SK-N-SH (cell line): ENCODE measurements around the gene BRD7. TPM values are rescaled to one million over a fixed set of nuclear protein-coding genes. Genes with fewer than 3 reads are reported as not detected.
A peak's percentile ranks its signal among the peaks of the same experiment; 100 is the strongest.

Experiments used
- CTCF ChIA-PET: fragments of 300-600, 350-600 bp; formaldehyde crosslinking; extraction: SDS; loops from one replicate; lab custom pipeline; 2021; lab: Yijun Ruan, JAX
- POLR2A ChIA-PET: fragments of 350-600 bp; sonication (Branson Sonifier 250); formaldehyde crosslinking; extraction: SDS; loops from one replicate; lab custom pipeline; 2020; ENCODE audit warnings: antibody characterized with exemption, inconsistent platforms; lab: Yijun Ruan, JAX
- DNase-seq: peaks from one replicate; pipeline ENCODE4 v3.0.0; 2012
- H2AFZ ChIP-seq: fragments of 200-600 bp; sonication (generic); 2 replicates; pipeline ENCODE4 v1.8.1; 2016; ENCODE audit warnings: antibody characterized with exemption, mild to moderate bottlenecking, low read depth
- H3F3A ChIP-seq: fragments of 200-600 bp; sonication (generic); replicated peaks from 2 replicates; pipeline ENCODE3; 2016; ENCODE audit warnings: antibody characterized with exemption, mild to moderate bottlenecking; ENCODE audit not compliant: insufficient read depth
- H3K27ac ChIP-seq, 2 experiments: fragments of 200-500 bp in 1 of 2; fragments of 200-600 bp in 1 of 2; sonication (Bioruptor generic) in 1 of 2; sonication (generic), shearing (Covaris generic) in 1 of 2; 2 replicates each; pipeline versions ENCODE4 v1.5.1 to v1.6.1; 2014 to 2016; ENCODE audit warnings: low read depth in 2 of 2, inconsistent platforms in 1 of 2, low read length in 1 of 2, mild to moderate bottlenecking in 1 of 2, mixed read lengths in 1 of 2
- H3K27me3 ChIP-seq: fragments of 200-600 bp; sonication (generic), shearing (Covaris generic); 2 replicates; pipeline ENCODE4 v1.6.1; 2016; ENCODE audit warnings: mixed run types; ENCODE audit not compliant: insufficient read depth
- H3K36me3 ChIP-seq, 2 experiments: fragments of 200-500 bp in 1 of 2; fragments of 200-600 bp in 1 of 2; sonication (Bioruptor generic) in 1 of 2; sonication (generic) in 1 of 2; replicated peaks in 1 of 2; 2 replicates each; pipeline versions ENCODE3 to v1.5.1; 2014 to 2016; ENCODE audit warnings: low read length in 1 of 2, mild to moderate bottlenecking in 1 of 2; ENCODE audit not compliant: insufficient read depth in 2 of 2, control insufficient read depth in 1 of 2
- H3K4me1 ChIP-seq, 2 experiments: fragments of 200-500 bp in 1 of 2; fragments of 200-600 bp in 1 of 2; sonication (Bioruptor generic) in 1 of 2; sonication (generic), shearing (Covaris generic) in 1 of 2; 2 replicates each; pipeline versions ENCODE4 v1.5.1 to v1.6.1; 2014 to 2016; ENCODE audit warnings: low read depth in 1 of 2, low read length in 1 of 2, mixed run types in 1 of 2; ENCODE audit not compliant: insufficient read depth in 2 of 2, control insufficient read depth in 1 of 2
- H3K4me2 ChIP-seq: fragments of 200-600 bp; sonication (generic), shearing (Covaris generic); 2 replicates; pipeline ENCODE4 v1.6.1; 2017; ENCODE audit warnings: mixed run types
- H3K4me3 ChIP-seq, 2 experiments: fragments of 200-500 bp in 1 of 2; fragments of 200-600 bp in 1 of 2; sonication (Bioruptor generic) in 1 of 2; sonication (generic), shearing (Covaris generic) in 1 of 2; 2 replicates each; pipeline versions ENCODE4 v1.5.1 to v1.8.1; 2014 to 2016; ENCODE audit warnings: low read depth in 2 of 2, inconsistent platforms in 1 of 2, low read length in 1 of 2, mild to moderate bottlenecking in 1 of 2, mixed read lengths in 1 of 2, moderate library complexity in 1 of 2
- H3K79me2 ChIP-seq: fragments of 200-600 bp; sonication (generic); 2 replicates; pipeline ENCODE4 v1.8.1; 2017; ENCODE audit warnings: mild to moderate bottlenecking; ENCODE audit not compliant: insufficient read depth
- H3K9ac ChIP-seq: fragments of 200-600 bp; sonication (generic); 2 replicates; pipeline ENCODE4 v1.6.1; 2017; ENCODE audit warnings: mixed run types
- H3K9me2 ChIP-seq: fragments of 200-600 bp; sonication (generic); 2 replicates; pipeline ENCODE4 v1.6.1; 2017; ENCODE audit warnings: mixed run types
- H3K9me3 ChIP-seq: fragments of 200-600 bp; sonication (generic); 2 replicates; pipeline ENCODE4 v1.6.1; 2017; ENCODE audit warnings: mixed run types, mild to moderate bottlenecking, moderate library complexity
- H4K20me1 ChIP-seq: fragments of 200-600 bp; sonication (generic); 2 replicates; pipeline ENCODE4 v1.6.1; 2017; ENCODE audit warnings: mild to moderate bottlenecking, mixed run types; ENCODE audit not compliant: insufficient read depth
- CHD2 ChIP-seq: fragments of 150-350 bp; IDR thresholded peaks from 2 replicates; pipeline ENCODE4 v1.6.1; 2018; ENCODE audit warnings: low read length; ENCODE audit not compliant: partially characterized antibody
- ELF1 ChIP-seq: IDR thresholded peaks from 2 replicates; pipeline ENCODE4 v1.4.0; 2012
- EP300 ChIP-seq, 2 experiments: IDR thresholded peaks; 2 replicates each; pipeline versions ENCODE4 v1.4.0 to v1.6.1; 2012; ENCODE audit warnings: borderline replicate concordance in 1 of 2, low read depth in 1 of 2, low read length in 1 of 2
- GATA2 ChIP-seq: sonication (generic); formaldehyde crosslinking; IDR thresholded peaks from 2 replicates; pipeline ENCODE4 v1.5.0; 2020; ENCODE audit warnings: mild to moderate bottlenecking, missing genetic modification reagents
- MEF2A ChIP-seq: IDR thresholded peaks from 2 replicates; pipeline ENCODE4 v1.4.0; 2012; ENCODE audit warnings: low read depth, borderline replicate concordance
- NRF1 ChIP-seq: IDR thresholded peaks from 2 replicates; pipeline ENCODE4 v1.6.1; 2012; ENCODE audit warnings: low read depth, mild to moderate bottlenecking, low read length
- PBX3 ChIP-seq: IDR thresholded peaks from 2 replicates; pipeline ENCODE4; 2012
- REST ChIP-seq: IDR thresholded peaks from 2 replicates; pipeline ENCODE4 v1.6.1; 2012; ENCODE audit warnings: mild to moderate bottlenecking, low read depth, low read length, moderate library complexity
- SIN3A ChIP-seq: IDR thresholded peaks from 2 replicates; pipeline ENCODE4 v1.6.1; 2012; ENCODE audit warnings: low read depth, mild to moderate bottlenecking, low read length, moderate library complexity, borderline replicate concordance
- SMC3 ChIP-seq: IDR thresholded peaks from 2 replicates; pipeline ENCODE4 v1.6.1; 2012; ENCODE audit warnings: low read depth, low read length, improper control_type of control experiment
- TCF12 ChIP-seq: IDR thresholded peaks from 2 replicates; pipeline ENCODE4 v1.4.0; 2012
- TEAD4 ChIP-seq: IDR thresholded peaks from 2 replicates; pipeline ENCODE4 v1.4.0; 2012; ENCODE audit warnings: mild to moderate bottlenecking, borderline replicate concordance; ENCODE audit not compliant: insufficient read depth
- WGBS: methylation state at CpG from one replicate; pipeline ENCODE4 v1.1.6; 2017; ENCODE audit warnings: low lambda C conversion rate; 5-methylcytosine and 5-hydroxymethylcytosine counted together
- polyA plus RNA-seq, 3 experiments: library from polyadenylated mRNA; depleted of rRNA; stranded (reverse); fragments of >200 nt; gene quantifications; 2 replicates each; pipeline ENCODE4 v1.2.3, GENCODE V29; 2012
- TF ChIP-seq, protein P1 (sequence below): IDR thresholded peaks from 2 replicates; pipeline ENCODE4 v1.4.0; 2012; ENCODE audit warnings: low read depth, borderline replicate concordance

BRD7 gene
- polyA plus RNA-seq, 1 of the 3 experiments (the other 2 are of a cell fraction), result 32.9 TPM

GRCh38 chr16:50316848-50317630 lies 51.7 kb downstream of the BRD7 start:
- Histone ChIP-seq H4K20me1 (no peaks in the 10 kb centered on the region), H3K27me3 (no peaks in the 10 kb centered on the region), H3K9me3 (no peaks in the 10 kb centered on the region), H3K4me3 (no peak overlapping the region), H3K4me2 (no peak overlapping the region), H3F3A (peaks cover 2% of the 10 kb centered on the region), H3K9me2 (no peaks in the 10 kb centered on the region), H3K36me3 (peaks cover 66 to 89% of the 10 kb centered on the region in 2 experiments), H3K27ac (peak overlapping the region in 1 of 2 experiments; percentile 93; a peak in 2 of 4 replicates), H3K79me2 (no peaks in the 10 kb centered on the region), H2AFZ (no peak overlapping the region), H3K9ac (no peak overlapping the region), H3K4me1 (peaks cover 0 to 32% of the 10 kb centered on the region in 2 experiments; a peak in 2 of 4 replicates)
- TF ChIP-seq MEF2A (no peak), PBX3 (no peak), SIN3A (no peak), NRF1 (no peak), TEAD4 (no peak), GATA2 (CRISPR knock-in tag) (no peak), REST (no peak), ELF1 (no peak), SMC3 (no peak), EP300 (IDR thresholded peaks at IDR 0.05; ENCODE audit: borderline replicate concordance in 1 of 2, low read depth in 1 of 2, low read length in 1 of 2) (no peak), TCF12 (no peak), CHD2 (no peak)
- TF ChIP-seq, protein P1, sequence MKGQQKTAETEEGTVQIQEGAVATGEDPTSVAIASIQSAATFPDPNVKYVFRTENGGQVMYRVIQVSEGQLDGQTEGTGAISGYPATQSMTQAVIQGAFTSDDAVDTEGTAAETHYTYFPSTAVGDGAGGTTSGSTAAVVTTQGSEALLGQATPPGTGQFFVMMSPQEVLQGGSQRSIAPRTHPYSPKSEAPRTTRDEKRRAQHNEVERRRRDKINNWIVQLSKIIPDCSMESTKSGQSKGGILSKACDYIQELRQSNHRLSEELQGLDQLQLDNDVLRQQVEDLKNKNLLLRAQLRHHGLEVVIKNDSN, result no peak
- ChIA-PET POLR2A (no interaction called here), CTCF (interaction anchor here (0.9 to 2.5 kb wide), 3 partner anchors 12 to 292 kb away, joined by 4 to 8 read pairs (median 6); no protein-coding TSS in a partner anchor)
- WGBS, result 88% methylated on average over 10 of the region's 10 CpGs
- DNase-seq, result no peak
